Cardiac muscle cell (in vitro differentiated cells and primary cell): ENCODE measurements around the gene PANK4. TPM values are rescaled to one million over a fixed set of nuclear protein-coding genes. Genes with fewer than 3 reads are reported as not detected.

Experiments used
- DNase-seq, 2 donors: peaks; one replicate each; pipeline versions ENCODE4 v3.0.0 to v3.0.0-alpha.2; 2010 to 2017; ENCODE audit warnings: low read depth in 1 of 2, low spot score in 1 of 2
- H3K27ac ChIP-seq: fragments of 200-600 bp; sonication (generic); 2 replicates; pipeline ENCODE4 v1.5.1; 2016
- H3K27me3 ChIP-seq: fragments of 200-600 bp; sonication (generic); 2 replicates; pipeline ENCODE4 v1.6.0; 2016; ENCODE audit warnings: control low read depth
- H3K36me3 ChIP-seq: fragments of 200-600 bp; sonication (generic); 2 replicates; pipeline ENCODE4 v1.5.1; 2016; ENCODE audit warnings: control low read depth
- H3K4me1 ChIP-seq: fragments of 200-600 bp; sonication (generic); 2 replicates; pipeline ENCODE4 v1.8.1; 2017; ENCODE audit warnings: low read depth, mild to moderate bottlenecking, mixed run types
- H3K4me3 ChIP-seq: fragments of 200-600 bp; sonication (generic); 2 replicates; pipeline ENCODE4 v1.5.1; 2016; ENCODE audit warnings: mild to moderate bottlenecking
- H3K9me3 ChIP-seq: fragments of 200-600 bp; sonication (generic); 2 replicates; pipeline ENCODE4 v1.5.1; 2017; ENCODE audit warnings: low read depth, mild to moderate bottlenecking, control low read depth
- CTCF ChIP-seq: IDR thresholded peaks from 2 replicates; pipeline ENCODE4 v1.5.1; 2012; ENCODE audit warnings: low read depth, mild to moderate bottlenecking, low read length
- polyA plus RNA-seq: library from polyadenylated mRNA; unstranded; fragments of >200 nt; fragmentation: Nextera tagmentation; extraction: Ambion mirVana; gene quantifications from 2 replicates; pipeline ENCODE4 v1.2.1, GENCODE V29; 2016
- total RNA-seq: library from RNA; depleted of rRNA; stranded (reverse); fragments of >200 nt; gene quantifications from 2 replicates; pipeline ENCODE4 v1.2.3, GENCODE V29; 2016

The PANK4 gene
- total and polyA plus RNA-seq, 2 experiments from 2014 or later = 44.5 to 63.2 TPM

- no peak overlapping the region for H3K27ac ChIP-seq
- H3K4me1 ChIP-seq = no peaks in the 10 kb centered on the region
- H3K27me3 ChIP-seq = peaks cover 5% of the 10 kb centered on the region
- no peak for DNase-seq
- no peak overlapping the region for H3K4me3 ChIP-seq
- H3K36me3 ChIP-seq = no peaks in the 10 kb centered on the region
- TF ChIP-seq CTCF = no peak
- no peaks in the 10 kb centered on the region for H3K9me3 ChIP-seq
Measured at GRCh38 chr1:2493218-2493617, 33.2 kb downstream of the PANK4 start.

- no peak for TF ChIP-seq CTCF
- no peak overlapping the region for H3K4me3 ChIP-seq
- H3K27ac ChIP-seq = no peak overlapping the region
- peaks cover 5% of the 10 kb centered on the region for H3K27me3 ChIP-seq
- no peaks in the 10 kb centered on the region for H3K4me1 ChIP-seq
- no peaks in the 10 kb centered on the region for H3K36me3 ChIP-seq
- H3K9me3 ChIP-seq = no peaks in the 10 kb centered on the region
- no peak for DNase-seq
Measured at GRCh38 chr1:2492091-2492490, 34.3 kb downstream of the PANK4 start.

- Histone ChIP-seq H3K9me3 (no peaks in the 10 kb centered on the region), H3K4me1 (no peaks in the 10 kb centered on the region), H3K4me3 (no peak overlapping the region), H3K27ac (no peak overlapping the region), H3K36me3 (no peaks in the 10 kb centered on the region), H3K27me3 (no peaks in the 10 kb centered on the region)
- DNase-seq = no peak
- no peak for TF ChIP-seq CTCF
Measured at GRCh38 chr1:2489615-2490014, 36.8 kb downstream of the PANK4 start.

GRCh38 chr1:2488688-2489087, 37.7 kb downstream of the PANK4 start:
- no peaks in the 10 kb centered on the region for H3K9me3 ChIP-seq
- no peak for DNase-seq
- TF ChIP-seq CTCF = no peak
- no peak overlapping the region for H3K27ac ChIP-seq
- no peak overlapping the region for H3K4me3 ChIP-seq
- H3K4me1 ChIP-seq = no peaks in the 10 kb centered on the region
- no peaks in the 10 kb centered on the region for H3K27me3 ChIP-seq
- H3K36me3 ChIP-seq = no peaks in the 10 kb centered on the region

- Histone ChIP-seq H3K27ac (no peak overlapping the region), H3K9me3 (no peaks in the 10 kb centered on the region), H3K4me1 (no peaks in the 10 kb centered on the region), H3K4me3 (no peak overlapping the region), H3K36me3 (no peaks in the 10 kb centered on the region), H3K27me3 (no peaks in the 10 kb centered on the region)
- TF ChIP-seq CTCF = no peak
- no peak for DNase-seq
Measured at GRCh38 chr1:2486558-2486957, 39.8 kb downstream of the PANK4 start.

GRCh38 chr1:2486041-2486440, 40.4 kb downstream of the PANK4 start:
- no peak for TF ChIP-seq CTCF
- H3K27ac ChIP-seq = no peak overlapping the region
- no peaks in the 10 kb centered on the region for H3K4me1 ChIP-seq
- H3K36me3 ChIP-seq = no peaks in the 10 kb centered on the region
- H3K9me3 ChIP-seq = no peaks in the 10 kb centered on the region
- DNase-seq = no peak
- H3K27me3 ChIP-seq = no peaks in the 10 kb centered on the region
- H3K4me3 ChIP-seq = no peak overlapping the region
